Heart left ventricle (tissue), 16 donors: ENCODE measurements around the gene SRPK1. TPM values are rescaled to one million over a fixed set of nuclear protein-coding genes. Genes with fewer than 3 reads are reported as not detected.

Experiments used
- ATAC-seq, 4 donors: fragments of 200-7000 bp; cut with Tn5 transposase; one replicate each; pipeline ENCODE4 v1.9.1; 2020 to 2022; ENCODE audit warnings: moderate library complexity in 4 of 4, mild to moderate bottlenecking in 3 of 4, moderate number of reproducible peaks in 1 of 4
- DNase-seq, 5 donors: peaks; one replicate each; pipeline ENCODE4 v3.0.0-alpha.2; 2020
- H3K27ac ChIP-seq, 12 donors: fragments of 200-600 bp; sonication (generic) in 4 of 12; one replicate each; pipeline versions ENCODE4 v1.5.0 to v1.8.0; 2016 to 2022; ENCODE audit warnings: mild to moderate bottlenecking in 2 of 12
- H3K27me3 ChIP-seq, 9 donors: fragments of 200-600 bp; sonication (generic) in 2 of 9; one replicate each; pipeline versions ENCODE4 v1.5.1 to v1.8.0; 2016 to 2022; ENCODE audit warnings: mild to moderate bottlenecking in 3 of 9
- H3K36me3 ChIP-seq, 9 donors: fragments of 200-600 bp; sonication (generic) in 2 of 9; one replicate each; pipeline versions ENCODE4 v1.5.0 to v1.8.0; 2018 to 2022; ENCODE audit warnings: mild to moderate bottlenecking in 2 of 9
- H3K4me1 ChIP-seq, 12 donors: fragments of 200-600 bp; sonication (generic) in 4 of 12; one replicate each; pipeline versions ENCODE4 v1.5.0 to v1.8.0; 2016 to 2022; ENCODE audit warnings: mild to moderate bottlenecking in 3 of 12
- H3K4me3 ChIP-seq, 12 donors: fragments of 200-600 bp; sonication (generic) in 4 of 12; one replicate each; pipeline versions ENCODE4 v1.5.0 to v1.8.0; 2017 to 2022; ENCODE audit warnings: mild to moderate bottlenecking in 9 of 12, moderate library complexity in 4 of 12
- H3K9me3 ChIP-seq, 12 donors: fragments of 200-600 bp; sonication (generic) in 4 of 12; one replicate each; pipeline versions ENCODE4 v1.5.0 to v1.8.0; 2016 to 2022; ENCODE audit warnings: mild to moderate bottlenecking in 1 of 12
- POLR2A ChIP-seq, 2 donors: fragments of 450-650 bp; IDR thresholded peaks; one replicate each; pipeline ENCODE4 v1.6.1; 2017; ENCODE audit warnings: antibody characterized with exemption in 2 of 2, mild to moderate bottlenecking in 2 of 2, moderate library complexity in 2 of 2
- WGBS, 4 donors: extraction: QIAGEN DNeasy Blood & Tissue Kit in 2 of 4; methylation state at CpG; one replicate each; pipeline versions ENCODE4 v1.1.5 to v1.1.7; 2013 to 2018; 5-methylcytosine and 5-hydroxymethylcytosine counted together
- intact Hi-C, 10 donors: fragments of 100-400 bp; cut with DNase I; formaldehyde crosslinking; loops; one replicate each; pipeline versions ENCODE4 v1.11.1 to v1.14.2; 2022
- polyA plus RNA-seq, 2 donors: library from polyadenylated mRNA; stranded (reverse); fragments of 200-250 nt; gene quantifications; one replicate each; pipeline ENCODE4 v1.2.3, GENCODE V29; 2013
- total RNA-seq, 9 donors: library from RNA; depleted of rRNA in 2 of 9; stranded (reverse); fragments of >200 nt in 2 of 9; fragmentation: NEBNext Ultra II Directional in 3 of 9; extraction: Animal tissue kit (Norgen Biotek cat#: 25700) in 3 of 9; gene quantifications; one replicate each; pipeline versions ENCODE4 v1.1.0 to v1.2.4, GENCODE V29; 2016 to 2023
- TF ChIP-seq, protein P1 (sequence below), 12 donors: fragments of 200-600 bp; sonication (generic) in 4 of 12; IDR thresholded peaks; one replicate each; pipeline versions ENCODE4 v1.5.0 to v1.8.0; 2018 to 2022; ENCODE audit warnings: antibody characterized with exemption in 12 of 12, mild to moderate bottlenecking in 5 of 12
- donor health status: ischemic (EF 13 %, LVEDD 7.1; RV severe dilation, severe dysfunction).
- donor health status: healthy with polysubstance abuse.
- donor health status: DM: no; HTN: yes; CAD: no.
- donor health status: DM: no; HTN: no; CAD: no.
- donor health status: ischemic (EF 25% LVEDD 6.9; RV normal size, moderate dysfunction).
- donor health status: ischemic (EF 25% LVEDD 5.7; RV mildly dilated, moderate dysfunction).
- donor health status: healthy.
- donor health status: DM: yes; HTN: yes; CAD: no.
- donor health status: ischemic (EF 35%, LVEDD 5.7; RV mildly dilated, moderate dysfunction).
- donor health status: nonischemic (EF 11% LVEDD 7.7; RV severe dilation, severe dysfunction).
- donor health status: DM: yes; HTN: yes; CAD: no.
- donor health status: PGD.
- donor health status: ischemic (EF 29% LVEDD 5.4; RV normal size, mild dysfunction).
- donor health status: nonischemic (EF 23%, LVEDD 6.1; RV moderate dilation, normal function).

Gene SRPK1
- total and polyA plus RNA-seq, 11 donors: 5.0 to 41.7 (median 19.6) TPM

GRCh38 chr6:35795453-35796071 is 125.3 kb downstream of the SRPK1 start:
- whole genome bisulfite sequencing, 4 donors: 82 to 90% (median 88%) methylated on average over 11 of the region's 11 CpGs
- ATAC-seq (peak in 1 of 4 donors; percentile 27), DNase-seq (no peak)
- Histone ChIP-seq H3K27me3 (peaks cover 0 to 29% (median 0%) of the 10 kb centered on the region in 9 donors), H3K9me3 (no peaks in the 10 kb centered on the region), H3K36me3 (no peaks in the 10 kb centered on the region), H3K27ac (no peak overlapping the region), H3K4me3 (no peak overlapping the region), H3K4me1 (no peaks in the 10 kb centered on the region)
- intact Hi-C loops: no loop called here
- no peak for TF ChIP-seq POLR2A (IDR thresholded peaks at IDR 0.05)
- TF ChIP-seq, protein P1, sequence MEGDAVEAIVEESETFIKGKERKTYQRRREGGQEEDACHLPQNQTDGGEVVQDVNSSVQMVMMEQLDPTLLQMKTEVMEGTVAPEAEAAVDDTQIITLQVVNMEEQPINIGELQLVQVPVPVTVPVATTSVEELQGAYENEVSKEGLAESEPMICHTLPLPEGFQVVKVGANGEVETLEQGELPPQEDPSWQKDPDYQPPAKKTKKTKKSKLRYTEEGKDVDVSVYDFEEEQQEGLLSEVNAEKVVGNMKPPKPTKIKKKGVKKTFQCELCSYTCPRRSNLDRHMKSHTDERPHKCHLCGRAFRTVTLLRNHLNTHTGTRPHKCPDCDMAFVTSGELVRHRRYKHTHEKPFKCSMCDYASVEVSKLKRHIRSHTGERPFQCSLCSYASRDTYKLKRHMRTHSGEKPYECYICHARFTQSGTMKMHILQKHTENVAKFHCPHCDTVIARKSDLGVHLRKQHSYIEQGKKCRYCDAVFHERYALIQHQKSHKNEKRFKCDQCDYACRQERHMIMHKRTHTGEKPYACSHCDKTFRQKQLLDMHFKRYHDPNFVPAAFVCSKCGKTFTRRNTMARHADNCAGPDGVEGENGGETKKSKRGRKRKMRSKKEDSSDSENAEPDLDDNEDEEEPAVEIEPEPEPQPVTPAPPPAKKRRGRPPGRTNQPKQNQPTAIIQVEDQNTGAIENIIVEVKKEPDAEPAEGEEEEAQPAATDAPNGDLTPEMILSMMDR (IDR thresholded peaks at IDR 0.05): no peak

DNA sequence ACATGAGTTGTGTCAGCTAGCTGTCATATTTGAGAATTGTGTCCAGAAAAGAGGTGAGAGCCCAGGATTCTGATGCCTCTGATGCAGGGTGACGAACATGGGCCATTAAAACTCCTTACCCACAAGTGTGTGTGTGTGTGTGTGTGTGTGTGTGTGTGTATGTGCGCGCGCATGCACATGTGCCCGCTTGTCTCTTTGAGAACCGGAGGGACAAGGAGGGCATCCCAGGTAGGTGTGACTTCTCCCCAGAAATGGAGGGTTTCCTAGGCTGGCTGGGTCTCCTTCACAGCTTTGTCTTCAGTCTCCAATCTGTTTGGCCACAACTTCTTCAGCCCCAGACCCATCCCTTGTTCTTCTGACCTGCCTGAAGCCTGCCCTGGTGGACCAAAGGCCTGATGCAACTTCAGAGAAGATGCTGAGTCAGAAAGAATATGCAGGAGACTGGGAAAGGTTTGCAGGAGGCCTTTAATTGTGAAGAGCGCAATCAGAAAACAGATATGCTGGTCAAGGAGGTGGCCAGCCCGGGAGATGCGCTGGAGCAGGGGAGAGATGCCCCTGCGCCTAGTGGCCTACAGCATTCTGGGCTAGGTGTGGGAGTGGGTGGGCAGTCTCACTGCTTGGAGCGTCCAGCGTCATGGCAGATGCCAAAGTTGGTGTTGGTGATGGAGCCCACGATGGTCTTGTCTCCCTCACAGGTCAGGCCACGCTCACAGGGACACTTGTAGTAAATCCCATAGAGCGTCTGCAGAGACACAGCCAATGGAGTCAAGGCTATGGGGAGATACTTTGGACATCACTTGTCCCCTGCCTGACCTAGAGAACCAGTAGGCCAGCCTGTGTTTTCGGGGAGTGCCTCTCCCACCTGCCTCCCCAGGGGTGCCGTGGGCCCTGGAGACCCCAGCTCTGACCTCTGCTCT is 126.1 kb downstream of the SRPK1 start:
- intact Hi-C loops: no loop called here
- DNase-seq: no peak
- Histone ChIP-seq H3K36me3 (no peaks in the 10 kb centered on the region), H3K4me1 (no peaks in the 10 kb centered on the region), H3K9me3 (no peaks in the 10 kb centered on the region), H3K27me3 (peaks cover 0 to 32% (median 0%) of the 10 kb centered on the region in 9 donors), H3K4me3 (no peak overlapping the region), H3K27ac (no peak overlapping the region)
- no peak for TF ChIP-seq POLR2A (IDR thresholded peaks at IDR 0.05)
- 91 to 95% (median 93%) methylated on average over 17 of the region's 17 CpGs for WGBS, 4 donors
- peak in 1 of 4 donors; percentile 25 for ATAC-seq

DNA sequence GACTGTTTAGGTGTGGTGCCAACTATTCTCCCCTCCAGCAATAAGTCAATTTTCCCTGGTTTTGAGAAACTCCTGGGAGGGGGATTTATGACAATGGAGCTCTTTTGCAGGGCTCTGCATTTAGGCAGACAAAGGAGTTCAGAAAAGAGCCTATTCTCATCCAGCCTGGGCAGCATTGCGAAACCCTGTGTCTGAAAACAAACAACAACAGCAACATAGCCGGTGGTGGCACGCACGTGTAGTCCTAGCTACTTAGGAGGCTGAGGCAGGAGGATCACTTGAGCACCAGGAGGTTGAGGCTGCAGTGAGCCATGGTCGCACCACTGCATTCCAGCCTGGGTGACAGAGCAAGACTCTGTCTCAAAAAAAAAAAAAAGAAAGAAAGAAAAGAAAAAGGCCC is 130.2 kb downstream of the SRPK1 start:
- Histone ChIP-seq H3K4me1 (peaks cover 0 to 4% (median 0%) of the 10 kb centered on the region in 12 donors), H3K27ac (no peak overlapping the region), H3K4me3 (no peak overlapping the region), H3K36me3 (no peaks in the 10 kb centered on the region), H3K27me3 (peaks cover 6 to 52% (median 32%) of the 10 kb centered on the region in 9 donors), H3K9me3 (no peaks in the 10 kb centered on the region)
- ATAC-seq (no peak), DNase-seq (no peak)
- no peak for TF ChIP-seq POLR2A (IDR thresholded peaks at IDR 0.05)
- intact Hi-C loops: no loop called here
- 76 to 87% (median 84%) methylated on average over 5 of the region's 5 CpGs for WGBS, 4 donors

DNA sequence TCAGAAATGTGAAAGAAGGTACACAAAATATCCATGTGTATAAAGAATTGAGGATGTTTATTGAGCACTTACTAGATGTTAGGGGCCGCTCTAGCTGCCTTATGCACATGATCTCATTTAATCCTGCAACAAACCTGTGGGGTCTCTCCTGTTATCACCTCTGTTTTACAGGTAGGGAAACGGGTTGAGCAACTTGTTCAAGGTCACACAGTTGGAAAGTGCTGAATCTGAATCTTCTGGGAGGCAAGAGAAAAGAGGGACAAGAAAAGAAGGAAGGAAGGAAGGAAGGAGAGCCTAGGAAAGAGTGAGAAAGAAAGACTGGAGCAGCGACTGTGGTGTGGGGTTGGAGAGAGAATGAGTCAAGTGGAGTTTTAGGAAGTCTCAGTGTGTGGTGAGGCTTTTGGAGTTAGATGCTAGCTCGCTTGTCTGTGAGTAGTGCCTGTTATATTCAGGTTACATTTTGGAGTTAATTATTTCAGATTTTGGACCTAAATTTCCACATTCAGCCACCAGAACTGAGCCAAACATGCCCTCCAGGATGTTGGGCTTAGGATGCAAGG is 132.4 kb downstream of the SRPK1 start:
- peaks cover 10 to 66% (median 32%) of the 10 kb centered on the region in 9 donors for H3K27me3 ChIP-seq
- H3K27ac ChIP-seq: no peak overlapping the region
- H3K9me3 ChIP-seq: no peaks in the 10 kb centered on the region
- ATAC-seq: no peak
- TF ChIP-seq, protein P1 (IDR thresholded peaks at IDR 0.05): no peak
- no peak for TF ChIP-seq POLR2A (IDR thresholded peaks at IDR 0.05)
- intact Hi-C loops: no loop called here
- no peak overlapping the region for H3K4me3 ChIP-seq
- DNase-seq: no peak
- WGBS, 4 donors: 56 to 63% (median 60%) methylated on average over 4 of the region's 4 CpGs
- H3K36me3 ChIP-seq: no peaks in the 10 kb centered on the region
- peaks cover 0 to 4% (median 0%) of the 10 kb centered on the region in 12 donors for H3K4me1 ChIP-seq
